ENCODE measurements around the gene DMBT1.

DMBT1 gene

GRCh38 chr10:122548407-122549085 is 12.0 kb upstream of the DMBT1 start:
- no peak for DNase-seq

GRCh38 chr10:122549636-122550035 is 10.9 kb upstream of the DMBT1 start:
- no peak for DNase-seq

- no peak for DNase-seq
Observed at GRCh38 chr10:122550427-122550826, 10.1 kb upstream of the DMBT1 start.

GRCh38 chr10:122550983-122551382 is 9.6 kb upstream of the DMBT1 start:
- DNase-seq: no peak

GRCh38 chr10:122551450-122551849 is 9.1 kb upstream of the DMBT1 start:
- peak in 7 of 58 donors; percentile 3 to 32 (median 12) for DNase-seq

GRCh38 chr10:122553341-122553740 is 7.2 kb upstream of the DMBT1 start:
- DNase-seq: no peak

- no peak for DNase-seq
Observed at GRCh38 chr10:122554131-122555036, 6.2 kb upstream of the DMBT1 start.

- DNase-seq: peak in 1 of 58 donors; percentile 22
Observed at GRCh38 chr10:122555442-122555841, 5.1 kb upstream of the DMBT1 start.

- no peak for DNase-seq
Observed at GRCh38 chr10:122557516-122557915, 3.0 kb upstream of the DMBT1 start.

- DNase-seq: no peak
Observed at GRCh38 chr10:122558452-122558851, 2.1 kb upstream of the DMBT1 start.

GRCh38 chr10:122559228-122559627 is 1.3 kb upstream of the DMBT1 start:
- DNase-seq: no peak

- no peak for DNase-seq
Observed at GRCh38 chr10:122561212-122561611, 658 bp downstream of the DMBT1 start.

- DNase-seq: no peak
Observed at GRCh38 chr10:122561792-122562191, 1.2 kb downstream of the DMBT1 start.

GRCh38 chr10:122564980-122565379 is 4.4 kb downstream of the DMBT1 start:
- DNase-seq: no peak

- DNase-seq: peak in 55 of 58 donors; percentile 19 to 84 (median 64)
Observed at GRCh38 chr10:122565766-122566206, 5.2 kb downstream of the DMBT1 start.

GRCh38 chr10:122566632-122567031 is 6.1 kb downstream of the DMBT1 start:
- no peak for DNase-seq

- peak in 5 of 58 donors; percentile 3 to 23 (median 6) for DNase-seq
Observed at GRCh38 chr10:122567056-122567660, 6.6 kb downstream of the DMBT1 start.

- DNase-seq: no peak
Observed at GRCh38 chr10:122568551-122568950, 8.0 kb downstream of the DMBT1 start.

- DNase-seq: no peak
Observed at GRCh38 chr10:122570920-122571319, 10.4 kb downstream of the DMBT1 start.

- DNase-seq: peak in 26 of 58 donors; percentile 5 to 64 (median 19)
Observed at GRCh38 chr10:122571892-122572291, 11.3 kb downstream of the DMBT1 start.

GRCh38 chr10:122575776-122576175 is 15.2 kb downstream of the DMBT1 start:
- DNase-seq: no peak

GRCh38 chr10:122576291-122576690 is 15.7 kb downstream of the DMBT1 start:
- no peak for DNase-seq

Data from anterior cingulate cortex (tissue), 58 donors.